H1 (cell line): ENCODE results near the gene POLR3E. TPM values are rescaled to one million over a fixed set of nuclear protein-coding genes. Genes with fewer than 3 reads are reported as not detected.

ENCODE experiments used
- polyA plus RNA-seq, 7 experiments: library from polyadenylated mRNA; depleted of rRNA in 3 of 7; stranded (reverse) in 5 of 7; unstranded in 2 of 7; fragments of >200 nt in 5 of 7; fragments of 200-250 nt in 2 of 7; gene quantifications; 1 replicate in 5 of 7; 2 replicates in 1 of 7; 4 replicates in 1 of 7; pipeline versions ENCODE4 v1.2.1 to v1.2.3, GENCODE V29; 2011 to 2013; ENCODE audit warnings: missing spikeins in 2 of 7, mixed read lengths in 2 of 7
- total RNA-seq: library from RNA; stranded (reverse); fragmentation: NEBNext Ultra II Directional; extraction: Animal tissue kit (Norgen Biotek cat#: 25700); gene quantifications from 2 replicates; pipeline ENCODE4 v1.2.1, GENCODE V29; 2021
- TF ChIP-seq, protein P1 (sequence below): fragments of 300-600 bp; sonication (generic); IDR thresholded peaks from 2 replicates; pipeline ENCODE4 v1.7.1; 2012; ENCODE audit warnings: low read length, moderate library complexity, mild to moderate bottlenecking, inconsistent platforms; ENCODE audit not compliant: insufficient replicate concordance

Gene POLR3E
- total and polyA plus RNA-seq, 2 of the 8 experiments (the other 6 are each of a cell fraction or from before 2014, with no cell fraction given): 96.5 to 125 TPM

GRCh38 chr16:22260490-22260889 is 36.7 kb upstream of the POLR3E start (continued):
- TF ChIP-seq, protein P1, sequence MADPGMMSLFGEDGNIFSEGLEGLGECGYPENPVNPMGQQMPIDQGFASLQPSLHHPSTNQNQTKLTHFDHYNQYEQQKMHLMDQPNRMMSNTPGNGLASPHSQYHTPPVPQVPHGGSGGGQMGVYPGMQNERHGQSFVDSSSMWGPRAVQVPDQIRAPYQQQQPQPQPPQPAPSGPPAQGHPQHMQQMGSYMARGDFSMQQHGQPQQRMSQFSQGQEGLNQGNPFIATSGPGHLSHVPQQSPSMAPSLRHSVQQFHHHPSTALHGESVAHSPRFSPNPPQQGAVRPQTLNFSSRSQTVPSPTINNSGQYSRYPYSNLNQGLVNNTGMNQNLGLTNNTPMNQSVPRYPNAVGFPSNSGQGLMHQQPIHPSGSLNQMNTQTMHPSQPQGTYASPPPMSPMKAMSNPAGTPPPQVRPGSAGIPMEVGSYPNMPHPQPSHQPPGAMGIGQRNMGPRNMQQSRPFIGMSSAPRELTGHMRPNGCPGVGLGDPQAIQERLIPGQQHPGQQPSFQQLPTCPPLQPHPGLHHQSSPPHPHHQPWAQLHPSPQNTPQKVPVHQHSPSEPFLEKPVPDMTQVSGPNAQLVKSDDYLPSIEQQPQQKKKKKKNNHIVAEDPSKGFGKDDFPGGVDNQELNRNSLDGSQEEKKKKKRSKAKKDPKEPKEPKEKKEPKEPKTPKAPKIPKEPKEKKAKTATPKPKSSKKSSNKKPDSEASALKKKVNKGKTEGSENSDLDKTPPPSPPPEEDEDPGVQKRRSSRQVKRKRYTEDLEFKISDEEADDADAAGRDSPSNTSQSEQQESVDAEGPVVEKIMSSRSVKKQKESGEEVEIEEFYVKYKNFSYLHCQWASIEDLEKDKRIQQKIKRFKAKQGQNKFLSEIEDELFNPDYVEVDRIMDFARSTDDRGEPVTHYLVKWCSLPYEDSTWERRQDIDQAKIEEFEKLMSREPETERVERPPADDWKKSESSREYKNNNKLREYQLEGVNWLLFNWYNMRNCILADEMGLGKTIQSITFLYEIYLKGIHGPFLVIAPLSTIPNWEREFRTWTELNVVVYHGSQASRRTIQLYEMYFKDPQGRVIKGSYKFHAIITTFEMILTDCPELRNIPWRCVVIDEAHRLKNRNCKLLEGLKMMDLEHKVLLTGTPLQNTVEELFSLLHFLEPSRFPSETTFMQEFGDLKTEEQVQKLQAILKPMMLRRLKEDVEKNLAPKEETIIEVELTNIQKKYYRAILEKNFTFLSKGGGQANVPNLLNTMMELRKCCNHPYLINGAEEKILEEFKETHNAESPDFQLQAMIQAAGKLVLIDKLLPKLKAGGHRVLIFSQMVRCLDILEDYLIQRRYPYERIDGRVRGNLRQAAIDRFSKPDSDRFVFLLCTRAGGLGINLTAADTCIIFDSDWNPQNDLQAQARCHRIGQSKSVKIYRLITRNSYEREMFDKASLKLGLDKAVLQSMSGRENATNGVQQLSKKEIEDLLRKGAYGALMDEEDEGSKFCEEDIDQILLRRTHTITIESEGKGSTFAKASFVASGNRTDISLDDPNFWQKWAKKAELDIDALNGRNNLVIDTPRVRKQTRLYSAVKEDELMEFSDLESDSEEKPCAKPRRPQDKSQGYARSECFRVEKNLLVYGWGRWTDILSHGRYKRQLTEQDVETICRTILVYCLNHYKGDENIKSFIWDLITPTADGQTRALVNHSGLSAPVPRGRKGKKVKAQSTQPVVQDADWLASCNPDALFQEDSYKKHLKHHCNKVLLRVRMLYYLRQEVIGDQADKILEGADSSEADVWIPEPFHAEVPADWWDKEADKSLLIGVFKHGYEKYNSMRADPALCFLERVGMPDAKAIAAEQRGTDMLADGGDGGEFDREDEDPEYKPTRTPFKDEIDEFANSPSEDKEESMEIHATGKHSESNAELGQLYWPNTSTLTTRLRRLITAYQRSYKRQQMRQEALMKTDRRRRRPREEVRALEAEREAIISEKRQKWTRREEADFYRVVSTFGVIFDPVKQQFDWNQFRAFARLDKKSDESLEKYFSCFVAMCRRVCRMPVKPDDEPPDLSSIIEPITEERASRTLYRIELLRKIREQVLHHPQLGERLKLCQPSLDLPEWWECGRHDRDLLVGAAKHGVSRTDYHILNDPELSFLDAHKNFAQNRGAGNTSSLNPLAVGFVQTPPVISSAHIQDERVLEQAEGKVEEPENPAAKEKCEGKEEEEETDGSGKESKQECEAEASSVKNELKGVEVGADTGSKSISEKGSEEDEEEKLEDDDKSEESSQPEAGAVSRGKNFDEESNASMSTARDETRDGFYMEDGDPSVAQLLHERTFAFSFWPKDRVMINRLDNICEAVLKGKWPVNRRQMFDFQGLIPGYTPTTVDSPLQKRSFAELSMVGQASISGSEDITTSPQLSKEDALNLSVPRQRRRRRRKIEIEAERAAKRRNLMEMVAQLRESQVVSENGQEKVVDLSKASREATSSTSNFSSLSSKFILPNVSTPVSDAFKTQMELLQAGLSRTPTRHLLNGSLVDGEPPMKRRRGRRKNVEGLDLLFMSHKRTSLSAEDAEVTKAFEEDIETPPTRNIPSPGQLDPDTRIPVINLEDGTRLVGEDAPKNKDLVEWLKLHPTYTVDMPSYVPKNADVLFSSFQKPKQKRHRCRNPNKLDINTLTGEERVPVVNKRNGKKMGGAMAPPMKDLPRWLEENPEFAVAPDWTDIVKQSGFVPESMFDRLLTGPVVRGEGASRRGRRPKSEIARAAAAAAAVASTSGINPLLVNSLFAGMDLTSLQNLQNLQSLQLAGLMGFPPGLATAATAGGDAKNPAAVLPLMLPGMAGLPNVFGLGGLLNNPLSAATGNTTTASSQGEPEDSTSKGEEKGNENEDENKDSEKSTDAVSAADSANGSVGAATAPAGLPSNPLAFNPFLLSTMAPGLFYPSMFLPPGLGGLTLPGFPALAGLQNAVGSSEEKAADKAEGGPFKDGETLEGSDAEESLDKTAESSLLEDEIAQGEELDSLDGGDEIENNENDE: no peak
